Fibroblast of skin of left quadriceps (primary cell): ENCODE data around the gene CES1.
A peak's percentile ranks its signal among the peaks of the same experiment; 100 is the strongest.
"Not testable (repeated sequence)": the region's sequence is repeated elsewhere in the genome, so short reads cannot be mapped to it uniquely, and the experiment has no call there.

ENCODE experiments used
- DNase-seq, 2 experiments: peaks; one replicate each; pipeline ENCODE4 v3.0.0-alpha.2; 2013; ENCODE audit warnings: low read depth in 2 of 2

Gene CES1

GRCh38 chr16:55832773-55833691 lies at the start of gene CES1:
Gene CES1 (minus strand): TSS chr16:55833096. CDS start chr16:55833055, 41 bp downstream.
- DNase-seq: no peak

DNA sequence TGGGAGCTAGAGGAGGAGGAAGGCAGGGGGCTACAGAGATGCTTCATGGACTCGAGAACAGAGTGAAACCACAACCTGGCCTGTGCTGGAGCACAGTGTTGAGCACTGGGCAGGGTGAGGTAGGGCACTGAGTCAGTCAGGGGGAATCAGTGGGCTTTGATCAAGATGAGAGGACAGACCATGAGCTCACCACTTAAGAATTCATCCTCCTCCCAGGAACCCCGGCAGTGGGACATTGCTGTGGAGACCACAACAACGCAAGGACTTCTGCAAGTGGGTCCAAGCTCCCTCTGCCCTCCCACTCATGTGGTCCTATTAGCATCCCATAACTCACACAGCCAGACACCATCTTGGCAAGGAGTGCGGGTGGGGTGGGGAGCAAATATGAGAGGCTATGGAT lies 44.0 kb upstream of the CES1 start:
- peak; percentile 8 to 9 for DNase-seq

GRCh38 chr16:55875273-55875672 lies 42.4 kb upstream of the CES1 start, which contains the start of gene CES5A:
Gene CES5A (minus strand): TSS chr16:55875373. CDS start chr16:55875221, 152 bp downstream.
- DNase-seq: no peak

- no peak for DNase-seq
Observed at GRCh38 chr16:55873122-55873521, 40.2 kb upstream of the CES1 start.

GRCh38 chr16:55872130-55872529 lies 39.2 kb upstream of the CES1 start:
- no peak for DNase-seq

GRCh38 chr16:55871411-55872038 lies 38.6 kb upstream of the CES1 start:
- DNase-seq: no peak

DNA sequence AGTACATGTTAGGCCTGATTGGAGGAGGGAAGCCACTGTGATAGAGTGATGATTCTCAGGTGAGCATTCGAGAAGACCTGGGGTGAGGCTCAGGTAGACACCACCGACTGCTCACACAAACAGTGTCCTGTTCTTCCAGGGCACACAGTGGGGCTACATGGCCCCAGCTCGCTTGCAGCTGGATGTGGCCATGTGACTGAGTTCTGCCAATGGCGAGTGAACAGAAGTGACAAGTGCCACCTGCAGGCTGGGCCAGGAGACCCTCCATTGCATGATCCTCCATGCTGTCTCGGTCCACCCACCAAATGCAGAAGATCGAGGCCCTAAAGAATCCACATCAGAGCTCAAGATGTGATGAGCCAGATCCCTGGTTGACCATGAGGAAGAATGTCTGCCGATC lies 36.1 kb upstream of the CES1 start:
- no peak for DNase-seq

DNA sequence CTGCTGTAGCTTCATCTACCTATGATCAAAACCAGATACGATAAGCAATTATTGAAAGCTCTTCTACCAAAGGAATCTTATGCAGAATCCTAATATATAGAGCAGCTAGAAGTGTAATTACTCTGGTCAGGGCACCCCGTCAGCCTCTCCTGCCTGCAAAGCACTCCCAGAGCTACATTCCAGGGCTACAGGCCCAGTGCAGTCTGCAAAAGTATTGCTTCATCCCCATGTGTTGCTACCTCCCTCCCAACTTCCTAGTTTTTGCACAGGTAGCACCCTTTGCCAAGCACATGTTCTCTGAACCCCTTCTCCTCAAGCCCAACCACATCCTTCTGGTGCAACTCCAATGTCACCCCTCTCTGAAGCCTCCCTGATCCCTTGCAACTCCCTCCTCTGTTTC lies 35.2 kb upstream of the CES1 start:
- no peak for DNase-seq

GRCh38 chr16:55861288-55861687 lies 28.4 kb upstream of the CES1 start:
- no peak for DNase-seq

GRCh38 chr16:55857650-55858049 lies 24.8 kb upstream of the CES1 start:
- not testable (repeated sequence) for DNase-seq

GRCh38 chr16:55856950-55857349 lies 24.1 kb upstream of the CES1 start:
- no peak for DNase-seq

GRCh38 chr16:55853114-55853513 lies 20.2 kb upstream of the CES1 start:
- DNase-seq: peak; percentile 9 to 12

- no peak for DNase-seq
Observed at GRCh38 chr16:55849536-55849935, 16.6 kb upstream of the CES1 start.

- no peak for DNase-seq
Observed at GRCh38 chr16:55846598-55847346, 13.9 kb upstream of the CES1 start.

DNA sequence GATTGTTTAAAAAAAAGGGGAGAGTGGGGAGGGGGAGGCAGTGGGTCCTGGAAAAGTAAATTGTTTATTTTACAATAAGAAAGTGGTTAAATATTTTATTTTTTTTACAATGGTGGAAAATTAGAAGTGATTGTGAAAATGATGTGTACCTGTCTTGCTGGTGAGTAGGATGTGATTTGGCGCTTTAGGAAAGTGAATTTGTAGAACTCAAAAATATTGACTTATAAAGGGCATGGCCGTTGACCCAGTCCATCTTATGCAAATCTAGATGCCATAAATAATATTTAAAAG lies 10.2 kb upstream of the CES1 start:
- DNase-seq: no peak

- peak; percentile 3 to 9 for DNase-seq
Observed at GRCh38 chr16:55842369-55843104, 9.6 kb upstream of the CES1 start.

GRCh38 chr16:55839115-55839514 lies 6.2 kb upstream of the CES1 start:
- DNase-seq: no peak

- no peak for DNase-seq
Observed at GRCh38 chr16:55836158-55836611, 3.3 kb upstream of the CES1 start.

DNA sequence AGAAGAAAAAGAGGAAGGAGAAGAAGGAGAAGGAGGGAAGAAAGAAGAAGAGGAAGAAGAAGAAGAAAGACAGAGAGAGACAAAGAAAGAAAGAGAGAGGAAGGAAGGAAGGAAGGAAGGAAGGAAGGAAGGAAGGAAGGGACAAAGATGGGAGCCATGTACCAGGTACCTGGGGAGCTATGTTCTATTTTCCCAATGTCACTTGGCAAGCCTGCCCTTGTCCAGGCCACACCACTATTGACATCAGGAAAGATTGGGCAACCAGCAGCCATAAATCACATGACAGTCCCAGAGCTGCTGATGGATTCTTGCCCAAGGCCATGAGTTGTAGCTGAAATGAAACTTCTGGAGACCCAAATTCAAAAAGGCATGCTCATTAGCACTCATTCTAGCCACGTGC lies 2.7 kb upstream of the CES1 start:
- DNase-seq: no peak

DNA sequence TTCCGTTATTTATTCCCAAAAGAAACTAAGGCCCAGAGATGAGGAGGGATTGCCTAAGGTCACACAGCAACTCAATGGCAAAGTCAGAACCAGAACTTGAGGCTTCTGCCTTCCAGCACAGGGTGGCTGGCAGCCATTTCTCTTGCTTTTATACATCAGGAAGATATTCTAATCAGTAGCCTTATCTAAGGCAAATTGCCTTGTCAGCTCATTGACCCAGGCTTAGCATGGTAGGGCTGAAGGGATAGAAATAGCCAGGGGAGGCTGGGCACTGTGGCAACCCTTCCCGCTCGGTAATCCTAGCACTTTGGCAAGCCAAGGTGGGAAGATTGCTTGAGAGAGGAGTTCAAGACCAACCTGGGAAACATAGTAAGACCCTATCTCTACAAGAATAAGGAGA lies 2.3 kb upstream of the CES1 start:
- not testable (repeated sequence) for DNase-seq

DNA sequence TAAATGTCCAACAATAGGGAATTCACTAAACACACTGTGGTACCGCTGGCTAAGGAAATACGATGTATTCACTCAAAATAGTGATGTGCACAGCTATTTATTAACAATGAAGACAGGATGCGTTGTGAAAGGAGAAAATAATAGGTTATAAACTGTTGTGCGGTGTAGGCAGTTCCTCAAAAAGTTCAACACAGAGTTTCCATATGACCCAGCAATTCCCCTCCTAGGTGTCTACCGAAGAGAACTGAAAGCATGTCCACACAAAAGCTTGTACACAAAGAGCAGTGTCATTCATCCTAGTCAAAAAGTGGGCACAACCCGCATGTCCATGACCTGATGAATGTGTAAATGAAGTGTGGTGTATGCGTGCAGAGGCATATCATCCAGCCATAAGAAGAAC lies 1.2 kb upstream of the CES1 start:
- DNase-seq: no peak

- DNase-seq: no peak
Observed at GRCh38 chr16:55832425-55832772, 497 bp downstream of the CES1 start.
